Activated T-helper 1 cell treated with Interleukin-2 at 50 U/mL for 16 hours (primary cell): ENCODE results near the gene MRM1.

ENCODE experiments used
- DNase-seq: peaks from one replicate; pipeline ENCODE4 v3.0.0-alpha.2; 2020; ENCODE audit warnings: low read depth

The MRM1 gene

DNA sequence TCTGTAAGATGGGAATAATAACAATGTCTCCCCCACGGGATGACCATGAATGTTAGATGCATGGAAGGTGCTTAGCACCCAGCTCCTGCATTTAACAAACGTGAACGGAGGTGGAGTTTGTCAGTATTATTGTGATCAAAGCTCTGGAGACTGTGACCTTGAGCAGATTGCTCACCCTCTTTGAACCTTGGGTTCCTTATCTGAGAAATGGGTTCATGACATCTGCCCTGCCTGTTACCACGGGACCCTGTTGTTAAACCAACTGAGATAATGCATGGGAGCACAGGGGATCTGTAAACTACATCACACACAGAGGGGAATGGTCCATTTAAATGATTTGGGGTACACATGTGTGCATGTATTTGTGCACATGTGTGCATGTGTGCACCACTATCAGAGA lies 29.6 kb downstream of the MRM1 start:
- DNase-seq: no peak

DNA sequence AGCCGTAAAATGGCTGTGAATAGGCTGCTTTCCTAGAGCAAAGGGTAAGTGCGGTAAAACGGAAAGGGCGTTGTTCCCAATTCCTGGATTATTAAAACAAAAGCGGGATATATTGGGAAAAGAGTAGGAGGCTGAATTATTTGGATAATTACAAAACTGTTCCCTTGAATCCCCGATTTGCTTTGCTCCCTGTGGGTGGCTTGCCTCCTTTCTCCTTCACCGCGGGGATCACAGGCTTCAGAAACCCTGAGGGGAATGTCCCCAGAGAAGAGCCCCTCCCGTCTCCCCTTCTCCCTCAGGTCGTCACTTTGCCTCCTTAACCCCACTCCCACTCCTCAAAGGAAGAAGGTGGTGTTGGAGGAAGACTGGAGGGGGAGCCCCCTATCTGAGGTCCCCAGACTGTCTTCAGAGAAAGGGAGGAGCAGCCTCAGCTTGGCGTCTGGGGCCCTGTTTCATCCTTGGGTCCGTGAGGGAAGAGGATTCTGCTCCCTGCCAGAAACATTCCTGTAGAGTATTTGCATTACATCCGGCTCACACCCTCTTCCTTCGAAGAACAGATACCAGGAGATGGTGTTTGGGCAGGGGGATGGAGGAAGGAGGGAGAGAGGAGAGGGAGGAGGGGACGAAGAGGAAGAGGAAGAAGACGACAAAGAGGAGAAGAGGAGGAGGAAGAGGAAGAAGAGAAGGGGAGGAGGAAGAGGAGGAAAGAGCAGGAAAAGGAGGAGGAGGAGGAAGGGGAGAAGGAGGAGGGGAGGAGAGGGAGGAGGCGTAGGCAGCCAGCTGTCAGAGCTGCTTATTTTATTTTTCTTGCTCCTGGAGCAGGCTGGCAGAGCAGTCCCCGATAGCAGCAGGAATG lies 31.8 kb downstream of the MRM1 start:
- DNase-seq: no peak

DNA sequence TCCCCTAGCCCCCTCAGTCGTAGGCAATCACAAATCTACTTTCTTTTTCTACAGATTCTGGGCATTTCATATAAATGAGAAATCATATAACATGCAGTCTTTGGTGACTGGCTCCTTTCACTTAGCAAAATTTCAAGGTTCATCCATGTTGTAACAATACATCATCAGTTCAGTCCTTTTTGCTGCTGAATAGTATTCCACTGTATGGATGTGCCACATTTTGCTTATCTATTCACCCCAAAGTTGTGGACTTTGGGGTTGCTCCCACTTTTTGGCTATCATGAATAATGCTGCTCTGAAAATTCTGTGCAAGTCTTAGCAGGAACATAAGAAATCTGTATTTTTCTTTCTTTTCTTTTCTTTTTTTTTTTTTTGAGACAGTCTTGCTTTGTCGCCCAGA lies 39.0 kb downstream of the MRM1 start:
- DNase-seq: no peak

DNA sequence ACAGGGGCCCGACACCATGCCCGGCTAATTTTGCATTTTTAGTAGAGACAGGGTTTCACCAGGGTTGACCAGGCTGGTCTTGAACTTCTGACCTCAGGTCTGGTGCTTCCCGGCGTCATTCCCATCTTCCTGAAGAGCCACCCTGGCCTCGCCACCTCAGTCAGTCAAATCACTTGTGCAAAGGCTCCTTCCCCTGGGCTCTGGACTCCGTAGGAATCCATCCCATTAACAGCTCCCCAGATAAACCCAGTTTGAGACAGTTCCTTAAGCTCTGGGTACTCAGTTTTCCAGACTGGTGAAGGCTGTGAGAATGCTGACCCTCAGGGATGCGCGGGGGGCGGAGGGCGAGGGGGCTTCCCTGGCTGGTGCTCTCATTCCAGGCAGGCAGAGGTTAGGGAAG lies 39.5 kb downstream of the MRM1 start:
- DNase-seq: no peak

DNA sequence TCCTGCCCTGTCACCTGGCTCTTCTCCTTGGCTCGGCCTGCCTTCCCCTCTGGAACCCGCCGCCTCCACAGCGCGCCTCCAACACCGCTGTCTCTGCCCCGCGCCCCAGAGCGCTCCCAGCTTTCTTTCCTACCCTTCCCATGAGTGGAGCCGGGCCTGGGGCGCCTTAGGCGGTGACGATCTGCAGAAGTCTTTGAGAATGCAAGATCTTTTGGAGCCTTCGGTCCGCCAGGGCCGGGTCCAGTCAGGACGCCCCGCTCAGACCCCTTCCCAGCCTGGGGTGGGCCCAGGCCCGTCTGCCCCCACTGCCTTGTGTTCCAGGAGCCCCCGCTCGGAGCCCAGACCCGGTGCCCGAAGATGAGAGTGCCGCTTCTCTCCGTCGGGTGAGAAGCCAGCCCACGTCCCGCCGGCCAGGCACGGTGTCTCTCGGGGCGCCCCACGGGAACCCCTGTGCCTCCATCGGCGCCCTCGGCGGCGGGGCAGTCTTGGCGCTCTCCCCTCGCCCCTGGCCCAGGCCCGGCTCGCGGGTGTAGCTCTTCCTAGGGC lies 40.0 kb downstream of the MRM1 start:
- no peak for DNase-seq

DNA sequence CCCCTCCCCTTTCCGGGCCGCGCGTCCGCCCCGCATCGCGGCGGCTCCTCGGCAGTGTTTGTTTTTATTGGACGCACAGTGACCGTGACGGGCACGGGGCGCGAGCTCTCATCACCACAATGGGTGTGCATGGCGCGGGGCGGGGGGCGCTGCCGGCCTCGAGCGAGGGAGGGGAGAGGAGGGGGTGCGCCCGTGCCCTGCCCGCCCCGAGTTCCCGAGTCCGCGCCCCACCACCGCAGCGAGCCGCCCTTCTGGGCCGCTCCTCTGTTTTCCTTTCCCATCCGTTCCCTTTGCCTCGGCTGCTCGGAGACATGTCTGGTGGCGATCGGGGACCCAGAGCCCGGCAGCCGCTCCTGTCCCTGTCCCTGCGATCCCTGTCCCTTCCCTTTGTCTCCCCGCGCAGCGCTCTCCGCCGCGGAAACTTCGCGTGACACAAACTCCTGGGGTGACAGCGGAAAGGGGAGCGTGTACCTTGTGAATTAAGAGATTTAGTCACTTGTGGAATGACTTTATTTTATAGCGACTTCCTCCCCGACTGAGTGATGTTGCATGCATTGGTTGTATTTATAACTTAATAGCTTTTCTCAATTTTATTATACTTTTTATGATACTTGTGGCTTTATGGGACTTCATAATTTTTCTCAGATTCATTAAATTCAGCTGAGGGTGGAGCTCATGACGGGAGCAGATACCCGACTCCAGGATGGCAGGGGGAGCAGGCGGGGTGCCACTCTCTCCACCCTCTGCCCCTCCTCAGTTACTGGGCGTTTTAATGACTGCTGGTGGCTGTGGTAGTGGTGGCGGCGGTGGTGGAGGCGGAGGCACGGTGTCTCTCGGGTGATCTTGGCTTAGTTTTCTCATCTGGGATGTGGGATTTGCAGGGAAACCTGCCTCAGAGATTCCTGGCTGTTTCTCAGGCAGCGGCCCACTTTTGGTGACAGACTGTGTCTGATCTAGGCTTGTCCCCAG lies 40.8 kb downstream of the MRM1 start:
- DNase-seq: no peak

DNA sequence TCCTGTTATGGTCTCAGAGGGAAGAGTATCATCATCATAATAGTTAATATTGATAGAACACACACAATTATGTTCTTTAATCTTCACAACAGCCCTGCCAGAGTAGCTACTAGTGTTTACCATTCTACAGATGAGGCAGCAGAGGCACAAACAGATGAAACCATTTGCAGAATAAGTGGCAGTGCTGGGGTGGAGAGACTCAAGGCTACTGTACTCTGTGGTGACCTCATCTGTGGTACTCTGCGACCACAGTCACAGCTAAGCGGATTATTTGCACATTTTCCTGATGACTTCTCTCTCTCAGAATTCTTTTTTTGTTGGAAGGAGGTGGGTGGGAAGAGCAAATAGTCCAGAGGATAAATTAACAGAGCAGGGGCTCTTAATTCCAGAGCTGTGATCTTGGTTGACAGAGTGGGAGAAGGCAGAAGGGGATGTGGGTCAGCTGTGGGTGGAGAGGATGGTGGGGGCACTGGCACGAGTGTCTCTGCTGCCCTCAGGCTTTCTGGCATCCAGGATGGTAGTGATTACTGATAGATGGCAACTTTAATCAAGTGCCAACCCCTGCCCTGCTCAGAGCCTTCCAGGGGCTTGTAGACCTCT lies 41.8 kb downstream of the MRM1 start:
- no peak for DNase-seq

DNA sequence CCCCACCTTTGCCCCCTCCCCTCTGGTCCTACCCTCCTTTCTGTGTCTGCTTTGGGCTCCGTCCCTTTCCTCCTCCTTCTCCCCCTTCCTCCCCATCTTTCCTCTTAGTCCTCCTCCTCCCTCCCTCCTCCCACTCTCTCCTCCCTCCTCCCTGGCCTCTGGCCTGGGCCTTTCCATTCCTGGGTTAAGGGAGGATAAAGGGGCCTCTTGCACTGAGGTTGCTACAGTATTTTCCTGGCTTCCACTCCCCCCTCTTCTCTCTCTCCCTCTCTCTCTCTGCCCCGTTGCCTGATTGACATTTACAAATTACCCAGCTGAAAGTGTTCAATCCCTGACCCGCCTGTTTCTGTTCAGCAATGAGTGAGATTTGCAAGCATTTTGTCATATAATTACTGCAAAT lies 44.0 kb downstream of the MRM1 start:
- no peak for DNase-seq

DNA sequence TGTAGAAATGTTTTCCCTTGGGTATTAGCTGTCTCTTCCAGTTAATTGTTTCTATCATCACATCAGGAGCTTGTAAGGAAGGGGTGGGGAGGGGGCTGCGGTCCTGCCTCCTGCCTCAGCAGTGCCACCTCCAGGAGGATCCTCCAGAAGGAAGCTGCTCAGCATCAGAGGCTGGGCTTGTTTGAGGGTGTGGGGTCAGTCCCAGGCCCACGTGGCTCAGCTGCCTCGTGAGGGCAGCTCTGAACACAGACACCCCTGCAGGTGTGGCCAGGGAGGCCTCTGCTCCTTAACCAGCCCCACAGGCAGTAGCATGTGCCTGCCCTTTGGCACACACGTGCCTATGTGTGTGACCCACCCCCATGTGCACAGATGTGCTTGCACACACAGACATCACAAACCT lies 46.3 kb downstream of the MRM1 start:
- no peak for DNase-seq

DNA sequence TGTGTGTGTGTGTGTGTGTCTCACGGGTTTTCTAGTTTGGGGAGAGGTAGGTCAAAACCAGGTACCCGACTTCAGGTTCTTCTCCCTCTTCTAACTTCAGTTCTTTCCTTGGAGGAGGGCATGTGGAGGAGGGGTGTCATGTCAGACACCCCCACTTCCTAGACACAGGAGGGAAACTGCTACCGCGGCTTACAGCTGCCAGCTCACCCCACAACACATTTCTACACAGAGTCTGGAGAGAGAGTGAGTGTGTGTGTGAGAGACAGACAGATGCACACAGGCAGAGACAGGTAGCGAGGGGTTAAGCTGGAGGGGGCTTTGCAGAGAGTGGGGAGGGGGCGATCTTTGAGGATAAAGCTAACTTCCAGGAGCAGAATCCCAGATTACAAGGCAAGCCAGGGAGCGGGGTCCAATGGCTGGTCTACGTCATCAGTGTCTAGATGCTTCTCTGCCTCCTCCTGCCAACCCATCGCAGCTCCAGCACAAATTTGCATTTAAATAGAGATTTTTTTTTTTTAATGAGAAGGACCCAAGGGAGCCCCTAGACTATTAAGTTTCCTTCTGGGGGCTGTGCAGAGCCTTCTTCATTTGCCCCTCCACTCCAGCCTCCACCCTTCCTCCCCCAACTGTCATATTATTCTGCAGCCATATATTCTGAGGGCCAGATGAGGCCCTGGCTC lies 48.9 kb downstream of the MRM1 start:
- no peak for DNase-seq

DNA sequence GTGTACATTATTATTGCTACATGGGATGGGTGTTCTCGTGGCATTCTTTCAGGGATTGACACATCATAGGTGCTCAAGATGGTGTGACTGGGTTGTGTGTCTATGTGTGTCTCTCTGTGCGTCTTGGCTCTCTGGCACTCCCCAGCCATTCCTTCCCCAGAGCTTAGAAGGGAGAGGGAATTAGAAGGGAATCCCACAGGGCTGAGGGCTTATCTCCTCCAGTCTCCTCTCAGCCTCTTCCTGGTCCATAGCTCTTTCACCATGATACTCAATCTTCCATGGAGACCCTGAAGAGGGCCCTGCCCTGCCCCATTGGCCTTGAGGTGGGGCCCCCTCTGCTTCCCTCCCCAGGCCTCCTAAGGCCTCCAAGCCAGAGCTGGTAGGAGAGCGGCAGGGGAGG lies 52.0 kb downstream of the MRM1 start:
- DNase-seq: no peak

DNA sequence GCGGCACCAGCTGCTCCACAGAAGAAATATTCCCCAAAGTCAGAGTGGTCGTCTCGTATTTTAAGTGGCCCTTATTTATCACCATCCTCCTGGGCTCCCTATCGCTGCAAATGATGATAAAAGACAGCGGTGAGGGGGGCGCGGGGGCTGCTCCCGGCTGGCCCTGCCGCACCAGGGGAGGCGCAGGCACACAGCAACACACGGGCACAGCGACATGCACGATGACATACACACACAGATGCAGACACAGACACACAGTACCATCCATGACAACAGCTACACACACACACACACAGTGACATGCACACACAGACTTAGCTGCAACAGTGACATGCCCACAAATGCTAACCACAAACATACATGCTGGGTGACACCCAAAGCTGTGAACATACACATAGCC lies 52.5 kb downstream of the MRM1 start:
- no peak for DNase-seq

DNA sequence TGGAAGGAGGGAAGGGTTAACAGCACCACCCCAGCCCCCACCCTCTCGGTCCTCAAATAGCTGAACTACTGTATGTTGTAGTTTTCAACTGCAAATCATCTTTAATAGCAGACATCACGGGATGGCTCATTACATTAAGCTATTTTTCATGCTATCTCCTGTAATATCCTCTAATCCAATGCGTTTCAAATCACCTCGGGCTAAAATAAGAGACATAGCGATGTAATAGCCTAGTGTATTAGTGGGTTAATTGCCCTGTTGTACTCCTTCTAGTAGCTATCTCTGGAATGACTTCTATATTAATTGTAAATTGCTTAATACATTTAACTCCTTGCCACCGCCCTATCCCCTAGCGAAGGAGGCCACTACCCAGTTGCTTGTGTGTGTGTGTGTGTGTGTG lies 54.3 kb downstream of the MRM1 start:
- no peak for DNase-seq

DNA sequence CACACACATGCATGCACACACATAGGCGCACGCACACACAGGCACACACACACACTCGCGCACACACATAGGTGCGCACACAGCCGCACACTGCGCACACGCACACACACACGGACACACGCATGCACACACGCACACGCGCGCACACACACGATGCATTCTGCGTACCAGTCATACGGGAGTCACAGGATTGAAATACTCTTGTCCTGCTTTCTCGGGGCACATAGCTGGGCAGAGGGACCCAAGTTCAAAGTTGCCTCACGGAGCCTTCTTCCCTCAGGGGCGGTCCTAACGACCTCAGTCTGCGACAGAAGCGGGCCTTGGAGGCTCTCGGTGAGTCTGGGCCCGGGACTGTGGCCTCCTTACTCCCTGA lies 56.0 kb downstream of the MRM1 start:
- DNase-seq: no peak

DNA sequence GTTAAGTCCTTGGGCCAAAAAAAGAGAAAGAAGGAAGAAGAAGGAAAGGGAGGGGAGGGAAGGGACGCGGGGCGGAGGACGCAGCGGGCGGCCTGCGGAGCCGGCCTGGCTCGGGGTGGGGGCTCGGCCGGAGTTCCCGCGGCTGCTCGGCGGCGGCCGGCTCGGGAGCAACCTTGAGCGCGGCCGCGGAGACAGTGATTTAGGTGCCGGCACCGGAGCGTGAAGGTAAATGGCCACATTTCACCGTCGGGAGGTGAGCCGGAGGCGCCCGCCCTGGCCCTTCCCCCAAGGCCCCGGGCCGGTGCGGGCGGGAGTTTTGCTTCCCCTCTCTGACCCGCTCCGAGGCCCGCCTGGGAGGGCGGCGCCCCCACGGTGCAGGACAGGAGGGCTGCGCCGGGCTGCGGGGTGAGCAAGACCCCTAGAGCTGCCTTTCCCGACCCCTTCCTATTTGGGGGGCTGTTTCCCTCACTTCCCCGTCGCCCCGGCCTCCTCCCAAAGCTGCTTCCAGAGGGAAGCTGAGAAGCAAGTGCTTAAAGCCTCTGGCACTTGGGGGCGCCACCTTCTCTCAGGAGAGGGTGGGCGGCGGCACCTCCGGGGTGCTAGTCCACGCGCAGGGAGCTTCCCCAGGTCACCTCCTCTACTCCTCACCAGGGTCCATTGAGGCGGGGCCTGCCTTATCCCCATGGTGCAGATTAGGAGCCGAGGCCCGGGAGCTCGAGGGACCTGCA lies 56.5 kb downstream of the MRM1 start:
- no peak for DNase-seq
